ENCODE measurements around the gene CMTM2.
"Not testable (repeated sequence)": the region's sequence is repeated elsewhere in the genome, so short reads cannot be mapped to it uniquely, and the experiment has no call there.

The CMTM2 gene

GRCh38 chr16:66627611-66628378 lies 48.5 kb downstream of the CMTM2 start:
- in situ Hi-C loops (cut with MboI; ENCODE audit: low sequenced_read_pairs), result not testable (repeated sequence)

GRCh38 chr16:66629856-66630255 lies 50.6 kb downstream of the CMTM2 start:
- in situ Hi-C loops (cut with MboI; ENCODE audit: low sequenced_read_pairs), result no loop called here

GRCh38 chr16:66630561-66631260 lies 51.4 kb downstream of the CMTM2 start:
- in situ Hi-C loops (cut with MboI; ENCODE audit: low sequenced_read_pairs), result not testable (repeated sequence)

- in situ Hi-C loops (cut with MboI; ENCODE audit: low sequenced_read_pairs), result not testable (repeated sequence)
Measured at GRCh38 chr16:66631558-66631957, 52.3 kb downstream of the CMTM2 start.

- in situ Hi-C loops (cut with MboI; ENCODE audit: low sequenced_read_pairs), result no loop called here
Measured at GRCh38 chr16:66634527-66635196, 55.4 kb downstream of the CMTM2 start.

- in situ Hi-C loops (cut with MboI; ENCODE audit: low sequenced_read_pairs), result no loop called here
Measured at GRCh38 chr16:66635406-66635805, 56.1 kb downstream of the CMTM2 start.

- in situ Hi-C loops (cut with MboI; ENCODE audit: low sequenced_read_pairs), result no loop called here
Measured at GRCh38 chr16:66636199-66636598, 56.9 kb downstream of the CMTM2 start.

GRCh38 chr16:66637806-66638205 lies 58.5 kb downstream of the CMTM2 start:
- in situ Hi-C loops (cut with MboI; ENCODE audit: low sequenced_read_pairs), result no loop called here

All from HL-60/S4 (cell line).